HFF-Myc (cell line): Measurements from ENCODE around the gene PES1.

Source experiments
- DNase-seq: peaks from one replicate; pipeline ENCODE4 v3.0.0-alpha.2; 2011; ENCODE audit warnings: low read depth; ENCODE audit errors: extremely low read depth
- H3K4me3 ChIP-seq: replicated peaks from 2 replicates; pipeline ENCODE4 v1.5.1; 2011; ENCODE audit warnings: low read depth, mild to moderate bottlenecking, control low read depth, low read length
- TF ChIP-seq, protein P1 (sequence below): IDR thresholded peaks from 2 replicates; pipeline ENCODE4 v1.5.1; 2012; ENCODE audit warnings: mild to moderate bottlenecking, low read depth, low read length, control low read depth; ENCODE audit errors: missing control alignments

The PES1 gene

DNA sequence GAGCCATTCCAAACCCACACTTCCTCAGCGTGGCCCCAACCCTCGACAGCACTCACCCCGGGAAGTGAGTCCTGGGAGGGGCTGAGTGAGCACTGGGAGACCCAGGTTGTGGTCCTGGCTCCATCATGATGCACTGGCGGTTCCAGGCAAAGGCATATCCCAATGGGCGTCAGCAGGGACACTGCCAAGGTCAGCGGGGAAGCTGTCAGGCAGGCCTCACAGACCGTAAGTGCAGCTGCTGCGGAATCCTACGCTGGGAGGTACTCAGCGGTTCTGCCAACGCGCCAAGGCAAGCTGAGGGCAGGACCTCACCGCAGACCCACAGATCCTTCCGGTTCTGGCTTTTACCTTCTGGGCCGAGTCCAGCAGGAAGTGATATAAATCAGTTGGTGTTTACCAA, 15.9 kb downstream of the PES1 start:
- no peak for DNase-seq
- no peak overlapping the region for H3K4me3 ChIP-seq
- TF ChIP-seq, protein P1, sequence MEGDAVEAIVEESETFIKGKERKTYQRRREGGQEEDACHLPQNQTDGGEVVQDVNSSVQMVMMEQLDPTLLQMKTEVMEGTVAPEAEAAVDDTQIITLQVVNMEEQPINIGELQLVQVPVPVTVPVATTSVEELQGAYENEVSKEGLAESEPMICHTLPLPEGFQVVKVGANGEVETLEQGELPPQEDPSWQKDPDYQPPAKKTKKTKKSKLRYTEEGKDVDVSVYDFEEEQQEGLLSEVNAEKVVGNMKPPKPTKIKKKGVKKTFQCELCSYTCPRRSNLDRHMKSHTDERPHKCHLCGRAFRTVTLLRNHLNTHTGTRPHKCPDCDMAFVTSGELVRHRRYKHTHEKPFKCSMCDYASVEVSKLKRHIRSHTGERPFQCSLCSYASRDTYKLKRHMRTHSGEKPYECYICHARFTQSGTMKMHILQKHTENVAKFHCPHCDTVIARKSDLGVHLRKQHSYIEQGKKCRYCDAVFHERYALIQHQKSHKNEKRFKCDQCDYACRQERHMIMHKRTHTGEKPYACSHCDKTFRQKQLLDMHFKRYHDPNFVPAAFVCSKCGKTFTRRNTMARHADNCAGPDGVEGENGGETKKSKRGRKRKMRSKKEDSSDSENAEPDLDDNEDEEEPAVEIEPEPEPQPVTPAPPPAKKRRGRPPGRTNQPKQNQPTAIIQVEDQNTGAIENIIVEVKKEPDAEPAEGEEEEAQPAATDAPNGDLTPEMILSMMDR, result no peak

DNA sequence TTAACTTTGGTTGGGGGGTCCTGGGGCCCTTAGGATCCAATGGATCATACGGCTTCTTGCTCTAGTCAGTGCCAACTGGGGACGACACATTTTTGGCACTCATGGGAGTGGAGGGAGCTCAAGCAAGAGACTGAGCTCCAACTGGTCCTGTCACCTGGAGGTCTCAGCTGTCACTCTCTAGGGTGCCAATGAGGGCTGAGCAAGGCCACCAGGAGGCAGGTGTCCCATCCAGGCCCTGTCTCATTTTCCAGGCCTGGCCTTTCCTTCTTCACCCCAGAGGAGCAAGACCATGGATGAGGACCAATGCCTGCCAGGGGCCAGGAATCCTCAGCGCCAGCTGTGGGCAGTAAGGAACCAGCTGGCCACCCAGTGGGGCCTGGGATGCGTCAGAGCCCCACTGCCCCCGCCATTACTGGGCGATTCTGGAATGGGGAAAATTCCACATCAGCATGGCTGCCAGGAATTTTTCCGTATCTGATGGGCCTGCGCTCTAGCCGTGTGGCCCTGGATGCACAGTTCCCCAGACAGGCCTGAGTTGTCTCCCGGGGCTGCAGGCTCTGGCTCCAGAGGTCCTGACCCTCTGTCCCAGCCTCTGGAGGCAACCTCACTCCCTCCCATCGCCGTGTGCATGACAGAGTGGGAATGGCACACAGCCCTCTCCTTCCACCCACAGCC, 16.6 kb downstream of the PES1 start:
- DNase-seq, result no peak
- no peak overlapping the region for H3K4me3 ChIP-seq
- TF ChIP-seq, protein P1, result peak; percentile 28

DNA sequence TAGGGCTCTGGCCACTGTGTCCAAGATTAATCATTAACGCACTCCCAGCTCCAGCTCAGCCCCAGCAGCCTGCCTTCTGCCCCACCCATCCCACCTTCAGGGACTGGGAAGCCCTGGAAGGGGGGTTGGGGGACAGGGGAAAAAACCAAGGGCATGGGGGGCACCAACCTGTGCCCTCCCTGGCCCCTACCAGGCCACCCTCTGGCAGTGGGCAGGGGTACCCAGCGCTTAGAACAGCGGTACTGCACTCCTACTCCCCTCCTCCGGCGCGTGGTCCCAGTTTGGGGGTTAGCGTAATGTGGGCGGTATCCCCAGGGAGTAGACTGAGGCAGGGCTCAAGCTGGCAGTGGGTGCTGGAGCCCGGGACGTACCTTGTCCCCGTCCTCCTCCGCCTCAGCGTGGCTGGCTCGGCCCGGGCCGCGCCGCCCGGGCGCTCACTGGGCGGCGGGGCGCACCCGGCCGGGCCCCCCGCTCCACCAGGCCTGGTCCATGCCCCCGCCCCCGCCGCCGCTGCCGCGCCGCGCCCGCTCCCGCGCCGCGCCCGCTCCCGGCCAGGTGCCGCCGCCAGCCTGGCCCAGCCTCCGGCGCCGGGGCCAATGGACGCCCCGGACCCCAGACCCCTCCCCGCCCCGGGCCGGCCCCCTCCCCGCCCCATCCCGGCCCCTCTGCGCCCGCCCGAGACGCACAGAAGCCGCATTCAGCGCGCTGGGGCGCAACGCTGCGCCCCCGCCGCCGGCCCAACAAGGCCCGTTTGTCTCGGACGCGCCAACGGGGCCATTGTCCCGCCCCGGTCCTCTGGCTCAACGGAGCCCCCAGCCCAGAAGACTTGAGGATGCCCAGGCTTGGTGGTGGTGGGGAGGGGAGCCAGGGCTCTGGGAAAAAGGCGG, 17.4 kb downstream of the PES1 start, which contains the start of gene GAL3ST1:
GAL3ST1 (minus strand) TSS at position 571 of the 887 bp plus-strand sequence. CDS start 17,273 bp downstream, outside the sequence.
- no peak for DNase-seq
- TF ChIP-seq, protein P1, result no peak
- no peak within 1 kb of the TSS for H3K4me3 ChIP-seq

DNA sequence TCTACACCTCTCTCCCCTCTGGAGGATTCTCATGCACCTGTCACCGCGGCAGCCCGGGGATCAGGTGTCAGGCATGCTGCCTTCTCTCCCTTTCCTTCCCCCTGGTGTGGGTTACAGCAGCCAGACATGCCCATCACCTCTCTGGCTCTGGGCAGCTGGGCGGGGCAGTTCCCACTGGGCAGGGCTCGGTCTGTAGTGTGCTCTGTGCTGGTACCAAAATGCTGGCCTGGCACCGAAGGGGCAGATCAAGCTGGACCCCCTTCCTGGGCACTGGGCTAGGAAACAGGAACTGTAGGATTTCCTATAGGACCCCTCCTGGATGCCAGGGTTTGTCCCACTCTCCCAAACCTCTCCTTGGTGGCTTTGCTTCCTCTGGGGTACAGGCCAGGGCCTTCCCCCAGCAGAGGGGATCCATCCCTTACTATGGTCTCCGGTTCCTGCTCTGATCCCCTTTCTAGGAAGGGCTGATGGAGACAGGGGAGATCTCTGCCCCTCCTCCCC, 18.1 kb downstream of the PES1 start:
- H3K4me3 ChIP-seq, result no peak overlapping the region
- TF ChIP-seq, protein P1, result no peak
- no peak for DNase-seq

DNA sequence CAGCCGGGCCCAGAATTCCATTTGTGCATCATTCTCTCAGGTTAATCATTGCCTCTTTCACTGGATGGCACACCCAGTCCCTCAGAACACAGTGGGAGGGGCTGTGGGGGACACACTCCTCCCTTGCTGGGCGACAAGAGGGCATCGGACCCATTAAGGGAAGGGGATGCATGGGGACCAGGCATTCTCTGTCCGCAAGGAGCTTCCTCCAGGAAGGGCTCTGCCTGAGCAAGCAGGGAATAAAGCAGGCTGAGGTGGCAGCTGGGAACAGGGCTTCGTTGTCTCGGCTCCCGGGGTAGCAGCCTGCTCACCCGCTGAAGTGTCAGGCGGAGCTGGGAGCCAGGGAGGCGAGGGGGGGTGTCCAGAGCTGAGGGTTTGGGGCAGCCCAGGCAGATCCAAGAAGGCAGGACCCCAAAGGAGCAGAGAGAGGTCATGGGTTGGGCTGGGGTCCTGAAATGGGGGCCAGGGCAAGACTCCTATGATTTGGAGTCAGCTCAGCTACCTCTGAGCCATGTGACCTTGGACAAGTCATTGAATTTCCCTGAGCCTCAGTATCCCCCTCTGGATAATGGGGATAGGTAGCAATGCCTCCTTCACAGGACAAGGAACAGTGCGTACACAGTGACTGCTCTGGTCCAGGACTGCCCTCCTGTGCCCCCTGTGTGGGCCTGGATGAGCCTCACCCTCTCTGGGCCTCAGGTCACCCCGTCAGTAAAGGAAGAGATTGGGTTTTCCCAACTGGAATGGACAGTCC, 18.7 kb downstream of the PES1 start:
- DNase-seq, result no peak
- TF ChIP-seq, protein P1, result no peak
- H3K4me3 ChIP-seq, result no peak overlapping the region

DNA sequence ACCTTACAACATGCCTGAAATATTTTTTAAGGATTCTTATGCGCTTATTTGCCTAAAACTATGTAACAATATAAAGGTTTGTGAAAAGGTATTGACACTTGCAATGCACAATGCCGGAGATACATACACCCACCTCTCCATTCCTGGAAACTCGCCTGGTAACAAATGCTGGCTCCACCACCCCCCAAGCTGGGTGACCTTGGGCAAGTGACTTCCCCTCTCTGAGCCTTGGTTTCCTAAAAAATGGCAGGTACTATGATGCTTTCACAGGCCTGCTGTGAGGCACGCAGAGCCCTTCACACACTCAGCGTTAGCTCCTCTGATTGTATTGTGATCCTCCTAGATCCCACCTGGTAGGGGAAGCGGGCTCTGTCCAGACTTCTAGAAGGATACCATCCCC, 19.5 kb downstream of the PES1 start:
- DNase-seq, result no peak
- TF ChIP-seq, protein P1, result no peak
- no peak overlapping the region for H3K4me3 ChIP-seq
